ENCODE results near the gene AP3B1. TPM values are rescaled to one million over a fixed set of nuclear protein-coding genes. Genes with fewer than 3 reads are reported as not detected.

The AP3B1 gene
- total and polyA plus RNA-seq, 2 experiments from 2014 or later, result 32.1 to 46.3 TPM

GRCh38 chr5:78090002-78090401 lies 204.5 kb downstream of the AP3B1 start (continued):
- TF ChIP-seq, protein P1, sequence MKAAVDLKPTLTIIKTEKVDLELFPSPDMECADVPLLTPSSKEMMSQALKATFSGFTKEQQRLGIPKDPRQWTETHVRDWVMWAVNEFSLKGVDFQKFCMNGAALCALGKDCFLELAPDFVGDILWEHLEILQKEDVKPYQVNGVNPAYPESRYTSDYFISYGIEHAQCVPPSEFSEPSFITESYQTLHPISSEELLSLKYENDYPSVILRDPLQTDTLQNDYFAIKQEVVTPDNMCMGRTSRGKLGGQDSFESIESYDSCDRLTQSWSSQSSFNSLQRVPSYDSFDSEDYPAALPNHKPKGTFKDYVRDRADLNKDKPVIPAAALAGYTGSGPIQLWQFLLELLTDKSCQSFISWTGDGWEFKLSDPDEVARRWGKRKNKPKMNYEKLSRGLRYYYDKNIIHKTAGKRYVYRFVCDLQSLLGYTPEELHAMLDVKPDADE (IDR thresholded peaks at IDR 0.05), result no peak
- TF ChIP-seq STAT1 (IDR thresholded peaks at IDR 0.05; ENCODE audit: unreplicated experiment), result no peak
- TF ChIP-seq ZNF331 (CRISPR knock-in tag; IDR thresholded peaks at IDR 0.05; ENCODE audit: low read depth), result no peak

DNA sequence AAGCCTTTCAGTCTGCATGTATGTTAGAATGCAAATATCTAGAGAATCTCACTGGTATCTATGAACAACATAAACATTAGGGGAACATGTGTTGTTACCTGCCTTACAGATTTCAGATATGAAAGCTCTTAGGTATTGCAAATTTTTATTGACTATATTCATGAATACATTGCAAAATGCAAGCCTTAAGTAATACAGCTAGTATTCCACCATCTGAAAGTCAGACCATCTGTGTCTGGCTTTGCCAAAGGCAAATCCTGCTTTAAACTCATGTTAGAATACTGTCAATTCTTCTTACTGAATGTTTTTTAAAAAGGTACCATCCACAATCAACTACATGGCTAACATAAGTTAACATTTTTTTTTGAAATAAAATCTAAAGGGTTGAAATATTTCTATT lies 215.6 kb downstream of the AP3B1 start:
- H3K4me3 Mint-ChIP-seq, result no peak overlapping the region
- no peak overlapping the region for H2AFZ ChIP-seq
- H3K36me3 ChIP-seq (ENCODE audit: insufficient read depth), result no peaks in the 10 kb centered on the region
- peaks cover 14% of the 10 kb centered on the region; the same call in 2 of the 3 replicates for H3K36me3 Mint-ChIP-seq (ENCODE audit: low read depth)
- DNase-seq (ENCODE audit: low spot score) (no peak), ATAC-seq (no peak)
- H3K4me2 ChIP-seq, result no peak overlapping the region
- H3K27ac Mint-ChIP-seq, result no peak overlapping the region
- no peaks in the 10 kb centered on the region for H3K27me3 Mint-ChIP-seq (ENCODE audit: insufficient read depth, low read depth, poor library complexity)
- no peaks in the 10 kb centered on the region for H3K27me3 ChIP-seq (ENCODE audit: insufficient read depth)
- H3K9me3 Mint-ChIP-seq, result no peaks in the 10 kb centered on the region
- no peak overlapping the region for H3K27ac ChIP-seq (ENCODE audit: low read depth)
- H3K79me2 ChIP-seq (replicated peaks; ENCODE audit: insufficient read depth), result no peaks in the 10 kb centered on the region
- H3K4me1 Mint-ChIP-seq, result peaks cover 12% of the 10 kb centered on the region; the same call in 2 of the 3 replicates
- H3K9me2 ChIP-seq (ENCODE audit: insufficient read depth), result no peaks in the 10 kb centered on the region
- no peaks in the 10 kb centered on the region for H4K20me1 ChIP-seq (replicated peaks; ENCODE audit: insufficient read depth)
- no peaks in the 10 kb centered on the region for H3K4me1 ChIP-seq (ENCODE audit: insufficient read depth)
- TF ChIP-seq ZNF114 (CRISPR knock-in tag; IDR thresholded peaks at IDR 0.05) (no peak), EZH2 (IDR thresholded peaks at IDR 0.05; ENCODE audit: low read depth, unreplicated experiment) (no peak)
- H3F3A ChIP-seq (replicated peaks; ENCODE audit: low read depth), result no peaks in the 10 kb centered on the region
- no peak overlapping the region for H3K4me3 ChIP-seq

DNA sequence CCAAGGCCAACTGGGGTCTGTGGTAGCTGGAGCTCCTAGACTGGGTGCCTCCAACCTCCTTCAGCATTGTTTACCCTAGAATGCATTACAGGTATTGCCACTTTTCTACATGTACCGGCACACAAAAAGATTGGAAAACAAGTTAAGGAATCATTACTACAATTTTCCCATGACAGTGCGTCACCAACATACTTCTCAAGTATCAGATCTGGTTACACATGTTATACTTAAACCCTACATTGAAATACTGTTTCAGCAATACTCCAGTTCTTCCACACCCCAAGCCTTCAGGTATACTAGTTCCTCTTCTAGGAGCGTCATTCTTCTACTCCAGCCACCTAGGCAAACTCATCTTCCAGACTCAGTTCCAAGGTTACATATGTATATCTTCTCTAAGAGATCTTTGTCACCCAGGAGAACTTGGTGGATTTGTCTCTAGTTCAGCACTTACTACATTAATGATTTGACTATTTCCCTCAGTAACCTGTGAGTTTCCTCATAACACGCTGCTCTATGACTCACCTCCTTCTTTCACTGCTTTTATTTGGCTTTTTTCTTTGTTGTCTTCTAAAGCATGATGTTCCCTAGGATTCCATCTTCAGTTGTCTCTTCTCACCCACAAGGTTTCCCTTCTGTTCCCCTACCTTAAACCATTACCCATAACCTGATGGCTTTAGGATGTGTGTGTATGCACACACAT lies 217.0 kb downstream of the AP3B1 start:
- Mint-ChIP-seq H3K9me3 (no peaks in the 10 kb centered on the region), H3K4me3 (no peak overlapping the region), H3K27ac (no peak overlapping the region), H3K4me1 (peaks cover 12% of the 10 kb centered on the region; the same call in 2 of the 3 replicates), H3K27me3 (ENCODE audit: insufficient read depth, low read depth, poor library complexity) (no peaks in the 10 kb centered on the region), H3K36me3 (ENCODE audit: low read depth) (peaks cover 14% of the 10 kb centered on the region; the same call in 2 of the 3 replicates)
- Histone ChIP-seq H3K4me3 (no peak overlapping the region), H3K79me2 (replicated peaks; ENCODE audit: insufficient read depth) (no peaks in the 10 kb centered on the region), H3F3A (replicated peaks; ENCODE audit: low read depth) (no peaks in the 10 kb centered on the region), H2AFZ (no peak overlapping the region), H4K20me1 (replicated peaks; ENCODE audit: insufficient read depth) (no peaks in the 10 kb centered on the region), H3K4me2 (no peak overlapping the region), H3K27me3 (ENCODE audit: insufficient read depth) (no peaks in the 10 kb centered on the region), H3K9me2 (ENCODE audit: insufficient read depth) (no peaks in the 10 kb centered on the region), H3K4me1 (ENCODE audit: insufficient read depth) (no peaks in the 10 kb centered on the region), H3K27ac (ENCODE audit: low read depth) (no peak overlapping the region), H3K36me3 (ENCODE audit: insufficient read depth) (no peaks in the 10 kb centered on the region)
- ATAC-seq (no peak), DNase-seq (ENCODE audit: low spot score) (no peak)
- TF ChIP-seq CREB1 (CRISPR knock-in tag; IDR thresholded peaks at IDR 0.05; ENCODE audit: low read depth), result no peak
- no peak for TF ChIP-seq ZNF331 (CRISPR knock-in tag; IDR thresholded peaks at IDR 0.05; ENCODE audit: low read depth)
- no peak for TF ChIP-seq ZNF114 (CRISPR knock-in tag; IDR thresholded peaks at IDR 0.05)
- no peak for TF ChIP-seq REST (IDR thresholded peaks at IDR 0.05; ENCODE audit: unreplicated experiment)
- TF ChIP-seq NANOG (IDR thresholded peaks at IDR 0.05; ENCODE audit: borderline replicate concordance), result no peak
- no peak for TF ChIP-seq EZH2phosphoT487 (IDR thresholded peaks at IDR 0.05; ENCODE audit: unreplicated experiment)
- no peak for TF ChIP-seq POLR2AphosphoS5 (IDR thresholded peaks at IDR 0.05; ENCODE audit: low read depth)
- TF ChIP-seq JUNB (IDR thresholded peaks at IDR 0.05; ENCODE audit: unreplicated experiment), result no peak

All from GM23338 (cell line).